IMR-90 (cell line): ENCODE measurements around the gene GJB4. TPM values are rescaled to one million over a fixed set of nuclear protein-coding genes. Genes with fewer than 3 reads are reported as not detected.

Experiments used
- ATAC-seq: fragments of 200-7000 bp; cut with Tn5 transposase; 2 replicates; pipeline ENCODE4 v1.9.1; 2020; ENCODE audit warnings: low read depth, mild to moderate bottlenecking, moderate library complexity
- BruUV-seq: library from RNA; stranded (reverse); fragments of 400-500 nt; replicated peaks from 2 replicates; lab custom pipeline; 2021; lab: Mats Ljungman, UMichigan
- CTCF ChIA-PET: fragments of 300-600 bp; formaldehyde crosslinking; extraction: SDS; loops from one replicate; lab custom pipeline; 2021; ENCODE audit warnings: antibody characterized with exemption; lab: Yijun Ruan, JAX
- POLR2A ChIA-PET: fragments of 300-600 bp; sonication (Branson Sonifier 250); formaldehyde crosslinking; loops from one replicate; lab custom pipeline; 2022; ENCODE audit warnings: antibody characterized with exemption; ENCODE audit not compliant: unreplicated experiment; lab: Charles Lee
- DNase-seq: peaks from one replicate; pipeline ENCODE4 v3.0.0; 2013
- H2AFZ ChIP-seq: replicated peaks from 2 replicates; pipeline ENCODE3; 2013; ENCODE audit warnings: low read length, mild to moderate bottlenecking; ENCODE audit not compliant: poor library complexity
- H2AK5ac ChIP-seq: 2 replicates; pipeline ENCODE4 v1.6.1; 2013; ENCODE audit warnings: low read depth, low read length, inconsistent platforms
- H2AK9ac ChIP-seq: replicated peaks from 2 replicates; pipeline ENCODE3; 2013; ENCODE audit warnings: mild to moderate bottlenecking, low read depth, low read length, moderate library complexity; ENCODE audit not compliant: poor library complexity
- H2BK120ac ChIP-seq: 2 replicates; pipeline ENCODE4 v1.6.1; 2013; ENCODE audit warnings: low read depth, low read length, inconsistent platforms
- H2BK15ac ChIP-seq: 3 replicates; pipeline ENCODE4 v1.6.1; 2013; ENCODE audit warnings: low read depth, low read length, inconsistent platforms
- H2BK20ac ChIP-seq: 2 replicates; pipeline ENCODE4 v1.6.1; 2013; ENCODE audit warnings: low read depth, mild to moderate bottlenecking, inconsistent platforms, low read length, moderate library complexity
- H2BK5ac ChIP-seq: 2 replicates; pipeline ENCODE4 v1.6.1; 2013; ENCODE audit warnings: mild to moderate bottlenecking, low read depth, low read length, inconsistent platforms; ENCODE audit not compliant: poor library complexity, severe bottlenecking
- H3K14ac ChIP-seq: replicated peaks from 2 replicates; pipeline ENCODE4 v1.6.1; 2013; ENCODE audit warnings: low read depth, low read length, inconsistent platforms
- H3K18ac ChIP-seq: 2 replicates; pipeline ENCODE4 v1.6.1; 2013; ENCODE audit warnings: low read depth, low read length, control low read depth
- H3K23ac ChIP-seq: 2 replicates; pipeline ENCODE4 v1.6.1; 2013; ENCODE audit warnings: low read depth, low read length, inconsistent platforms
- H3K27ac ChIP-seq: 2 replicates; pipeline ENCODE4 v1.5.1; 2013; ENCODE audit warnings: mild to moderate bottlenecking, control low read depth, low read length; ENCODE audit not compliant: insufficient read depth
- H3K27me3 ChIP-seq: 2 replicates; pipeline ENCODE4 v1.6.1; 2013; ENCODE audit warnings: low read length; ENCODE audit not compliant: control insufficient read depth, insufficient read depth
- H3K36me3 ChIP-seq: 2 replicates; pipeline ENCODE4 v1.6.1; 2013; ENCODE audit warnings: low read length, mixed read lengths; ENCODE audit not compliant: control insufficient read depth, insufficient read depth
- H3K4ac ChIP-seq: 2 replicates; pipeline ENCODE4 v1.6.1; 2013; ENCODE audit warnings: low read depth, low read length, inconsistent platforms
- H3K4me1 ChIP-seq: 2 replicates; pipeline ENCODE4 v1.6.1; 2013; ENCODE audit warnings: low read length, mixed read lengths; ENCODE audit not compliant: control insufficient read depth, insufficient read depth
- H3K4me2 ChIP-seq: 2 replicates; pipeline ENCODE4 v1.6.1; 2013; ENCODE audit warnings: low read depth, mild to moderate bottlenecking, control low read depth, low read length, moderate library complexity
- H3K4me3 ChIP-seq: 2 replicates; pipeline ENCODE4 v1.5.1; 2013; ENCODE audit warnings: low read depth, mild to moderate bottlenecking, control low read depth, low read length, moderate library complexity; ENCODE audit not compliant: insufficient read depth
- H3K56ac ChIP-seq: 2 replicates; pipeline ENCODE4 v1.6.1; 2013; ENCODE audit warnings: low read length, inconsistent platforms; ENCODE audit not compliant: insufficient read depth; ENCODE audit errors: extremely low read depth
- H3K79me1 ChIP-seq, 2 experiments: 2 replicates each; pipeline ENCODE4 v1.6.1; 2013; ENCODE audit warnings: low read length in 2 of 2, inconsistent platforms in 1 of 2, low read depth in 1 of 2
- H3K9ac ChIP-seq: 2 replicates; pipeline ENCODE4 v1.6.1; 2013; ENCODE audit warnings: low read depth, low read length, control low read depth
- H3K9me1 ChIP-seq: 2 replicates; pipeline ENCODE4 v1.6.1; 2013; ENCODE audit warnings: low read length, inconsistent platforms; ENCODE audit not compliant: insufficient read depth
- H3K9me3 ChIP-seq: 2 replicates; pipeline ENCODE4 v1.6.1; 2013; ENCODE audit warnings: low read length; ENCODE audit not compliant: control insufficient read depth, insufficient read depth
- H4K20me1 ChIP-seq: 2 replicates; pipeline ENCODE4 v1.6.1; 2013; ENCODE audit warnings: low read length, inconsistent platforms; ENCODE audit not compliant: insufficient read depth
- H4K5ac ChIP-seq: 2 replicates; pipeline ENCODE4 v1.6.1; 2013; ENCODE audit warnings: mild to moderate bottlenecking, low read depth, low read length, control low read depth
- H4K8ac ChIP-seq, 2 experiments: 2 replicates each; pipeline ENCODE4 v1.6.1; 2013; ENCODE audit warnings: low read depth in 2 of 2, low read length in 2 of 2, control low read depth in 1 of 2, inconsistent platforms in 1 of 2
- H4K91ac ChIP-seq: 2 replicates; pipeline ENCODE4 v1.6.1; 2013; ENCODE audit warnings: low read depth, low read length, inconsistent platforms; ENCODE audit not compliant: insufficient read depth
- BHLHE40 ChIP-seq: fragments of 150-350 bp; IDR thresholded peaks from 2 replicates; pipeline ENCODE4 v1.6.1; 2016; ENCODE audit warnings: mild to moderate bottlenecking, low read depth, low read length
- CHD1 ChIP-seq: IDR thresholded peaks from 2 replicates; pipeline ENCODE4 v1.6.1; 2012; ENCODE audit warnings: low read depth, low read length, improper control_type of control experiment
- CTCF ChIP-seq: conservative IDR thresholded peaks from 2 replicates; pipeline ENCODE4 v1.5.1; 2012; ENCODE audit warnings: mild to moderate bottlenecking, low read depth, low read length, improper control_type of control experiment
- ELK1 ChIP-seq: fragments of 150-350 bp; IDR thresholded peaks from 2 replicates; pipeline ENCODE4 v1.6.1; 2016; ENCODE audit warnings: low read depth, mild to moderate bottlenecking, low read length, moderate library complexity, borderline replicate concordance
- FOS ChIP-seq: fragments of 150-350 bp; IDR thresholded peaks from 2 replicates; pipeline ENCODE4 v1.6.1; 2016; ENCODE audit warnings: low read depth, low read length
- MAFK ChIP-seq: IDR thresholded peaks from 2 replicates; pipeline ENCODE4 v1.6.1; 2012; ENCODE audit warnings: low read depth, low read length, improper control_type of control experiment
- MAZ ChIP-seq: IDR thresholded peaks from 2 replicates; pipeline ENCODE4 v1.6.1; 2012; ENCODE audit warnings: low read depth, mild to moderate bottlenecking, low read length, improper control_type of control experiment, moderate library complexity, borderline replicate concordance
- MXI1 ChIP-seq: IDR thresholded peaks from 2 replicates; pipeline ENCODE4 v1.6.1; 2012; ENCODE audit warnings: low read depth, mild to moderate bottlenecking, low read length, moderate library complexity, borderline replicate concordance
- NFE2L2 ChIP-seq: fragments of 150-350 bp; IDR thresholded peaks from 2 replicates; pipeline ENCODE4 v1.6.1; 2016; ENCODE audit warnings: low read depth, mild to moderate bottlenecking, low read length
- POLR2A ChIP-seq: IDR thresholded peaks from 2 replicates; pipeline ENCODE4 v1.6.1; 2012; ENCODE audit warnings: mild to moderate bottlenecking, low read depth, low read length
- RAD21 ChIP-seq: IDR thresholded peaks from 2 replicates; pipeline ENCODE4 v1.6.1; 2012; ENCODE audit warnings: low read length, improper control_type of control experiment
- RCOR1 ChIP-seq: IDR thresholded peaks from 2 replicates; pipeline ENCODE4 v1.6.1; 2012; ENCODE audit warnings: mild to moderate bottlenecking, low read length, improper control_type of control experiment; ENCODE audit not compliant: insufficient replicate concordance
- RFX5 ChIP-seq: IDR thresholded peaks from 2 replicates; pipeline ENCODE4 v1.8.0; 2012; ENCODE audit warnings: low read depth, mild to moderate bottlenecking, low read length, moderate library complexity
- SMC3 ChIP-seq: fragments of 150-350 bp; IDR thresholded peaks from 2 replicates; pipeline ENCODE4 v1.6.1; 2016; ENCODE audit warnings: low read depth, mild to moderate bottlenecking, antibody characterized with exemption, low read length, moderate library complexity
- USF2 ChIP-seq: fragments of 150-350 bp; IDR thresholded peaks from 2 replicates; pipeline ENCODE4 v1.6.1; 2017; ENCODE audit warnings: mild to moderate bottlenecking, antibody characterized with exemption, low read length, low read depth
- WGBS, 2 experiments: methylation state at CpG; one replicate each; pipeline versions ENCODE4 v1.1.5 to v1.1.7; 2013; ENCODE audit warnings: missing lambda C conversion rate in 2 of 2; ENCODE audit not compliant: insufficient read length in 1 of 2; ENCODE audit errors: extremely low coverage in 2 of 2; 5-methylcytosine and 5-hydroxymethylcytosine counted together
- dilution Hi-C: fragments of 300-500 bp; cut with HindIII; formaldehyde crosslinking; loops from one replicate; pipeline ENCODE4 v1.14.3; 2018; ENCODE audit warnings: low sequenced_read_pairs; ENCODE audit not compliant: unreplicated experiment
- in situ Hi-C: fragments of 300-500 bp; cut with MboI; formaldehyde crosslinking; loops from 3 replicates; pipeline ENCODE4 v1.14.3; 2019; ENCODE audit warnings: low sequenced_read_pairs, inconsistent platforms, mixed read lengths
- intact Hi-C: fragments of 100-400 bp; cut with micrococcal nuclease; formaldehyde crosslinking; loops from 2 replicates; pipeline ENCODE4 v1.10.0; 2022
- polyA plus RNA-seq, 3 experiments: library from polyadenylated mRNA; depleted of rRNA; stranded (reverse); fragments of >200 nt; gene quantifications; 2 replicates each; pipeline ENCODE4 v1.2.3, GENCODE V29; 2012; ENCODE audit warnings: low replicate concordance in 1 of 3
- total RNA-seq: library from RNA; depleted of rRNA; stranded (reverse); fragments of >200 nt; gene quantifications from 2 replicates; pipeline ENCODE4 v1.2.3, GENCODE V29; 2012

The GJB4 gene
- total and polyA plus RNA-seq, 2 of the 4 experiments (the other 2 are of a cell fraction), result not detected

- in situ Hi-C loops (loop anchor here (10.0 kb wide), 1 partner anchor 1108 kb away; no protein-coding TSS in a partner anchor), intact Hi-C loops (no loop called here), dilution Hi-C loops (no loop called here)
- Histone ChIP-seq H4K5ac (no peak overlapping the region), H2AFZ (peak overlapping the region; percentile 47), H4K91ac (no peak overlapping the region), H3K14ac (no peak overlapping the region), H3K27me3 (peaks cover 3% of the 10 kb centered on the region; the same call in 1 of the 2 replicates), H3K9ac (no peak overlapping the region), H3K9me3 (no peaks in the 10 kb centered on the region), H3K27ac (no peak overlapping the region), H2AK9ac (no peak overlapping the region), H3K9me1 (no peaks in the 10 kb centered on the region), H3K56ac (no peak overlapping the region), H3K4me1 (no peaks in the 10 kb centered on the region), H2AK5ac (no peak overlapping the region), H2BK120ac (no peak overlapping the region), H3K36me3 (no peaks in the 10 kb centered on the region), H3K4ac (no peak overlapping the region), H4K20me1 (no peaks in the 10 kb centered on the region), H3K4me3 (no peak overlapping the region), H3K4me2 (no peak overlapping the region), H2BK20ac (no peak overlapping the region), H2BK5ac (no peak overlapping the region), H2BK15ac (no peak overlapping the region), H3K23ac (no peak overlapping the region), H3K18ac (no peak overlapping the region), H3K79me1 (no peaks in the 10 kb centered on the region), H4K8ac (no peak overlapping the region)
- BruUV-seq, result no TSS peak
- peak; percentile 99 for ATAC-seq
- WGBS, 2 experiments, result 9% methylated on average over 13 of the region's 16 CpGs; no CpG with 5 or more reads in 1 of the 2 experiments
- CTCF ChIA-PET, result interaction anchor here (0.6 to 3.3 kb wide), 11 partner anchors 8 to 1447 kb away, joined by 3 to 26 read pairs (median 3); partner anchors contain the start of gene GJB5
- POLR2A ChIA-PET, result interaction anchor here (0.6 kb wide), 1 partner anchor 1110 kb away, joined by 4 read pairs; no protein-coding TSS in a partner anchor
- peak; percentile 41 for DNase-seq
- no peak for TF ChIP-seq FOS
- no peak for TF ChIP-seq RCOR1
- no peak for TF ChIP-seq RFX5
- TF ChIP-seq MXI1, result no peak
- TF ChIP-seq SMC3, result peak; percentile 42
- no peak for TF ChIP-seq NFE2L2
- TF ChIP-seq USF2, result no peak
- TF ChIP-seq ELK1, result no peak
- no peak for TF ChIP-seq CHD1
- TF ChIP-seq POLR2A, result no peak
- TF ChIP-seq MAZ, result no peak
- TF ChIP-seq BHLHE40, result no peak
- TF ChIP-seq CTCF, result peak; percentile 87
- no peak for TF ChIP-seq MAFK
- TF ChIP-seq RAD21, result peak; percentile 83
These were observed 16.8 kb upstream of the GJB4 start for GRCh38 chr1:34742667-34743270.
